NB4 (cell line): ENCODE data around the gene PRR35.

ENCODE experiments used
- DNase-seq: peaks from one replicate; pipeline ENCODE4 v3.0.0; 2010; ENCODE audit warnings: low read depth
- H3K4me3 ChIP-seq: one replicate; pipeline ENCODE4 v1.5.1; 2011; ENCODE audit warnings: mild to moderate bottlenecking, low read depth, low read length, moderate library complexity
- CTCF ChIP-seq: IDR thresholded peaks from one replicate; pipeline ENCODE4 v1.5.1; 2012; ENCODE audit warnings: low read depth, low read length
- MAX ChIP-seq: IDR thresholded peaks from 2 replicates; pipeline ENCODE4 v1.6.1; 2011; ENCODE audit warnings: low read depth, low read length
- MYC ChIP-seq: IDR thresholded peaks from 2 replicates; pipeline ENCODE4 v1.6.1; 2011; ENCODE audit warnings: low read depth, low read length
- POLR2A ChIP-seq: IDR thresholded peaks from 2 replicates; pipeline ENCODE4 v1.6.1; 2011; ENCODE audit warnings: mild to moderate bottlenecking; ENCODE audit not compliant: insufficient read length; ENCODE audit errors: extremely low read depth

Gene PRR35

GRCh38 chr16:560204-560700 is at the start of gene PRR35:
PRR35 (plus strand) TSS chr16:560394; CDS start chr16:563295, 2,901 bp downstream.
- H3K4me3 ChIP-seq = no peak within 1 kb of the TSS
- TF ChIP-seq MAX = no peak
- TF ChIP-seq MYC = no peak
- TF ChIP-seq CTCF = no peak
- TF ChIP-seq POLR2A = no peak
- no peak for DNase-seq

GRCh38 chr16:512802-513201 is 47.4 kb upstream of the PRR35 start:
- TF ChIP-seq POLR2A = no peak
- no peak for TF ChIP-seq MAX
- no peak for TF ChIP-seq MYC
- TF ChIP-seq CTCF = no peak
- no peak for DNase-seq
- H3K4me3 ChIP-seq = no peak overlapping the region

- H3K4me3 ChIP-seq = no peak overlapping the region
- TF ChIP-seq MAX = no peak
- TF ChIP-seq POLR2A = no peak
- TF ChIP-seq MYC = no peak
- TF ChIP-seq CTCF = no peak
Measured at GRCh38 chr16:513950-514349, 46.2 kb upstream of the PRR35 start.

GRCh38 chr16:515175-515938 is 44.8 kb upstream of the PRR35 start:
- no peak for TF ChIP-seq MYC
- TF ChIP-seq CTCF = no peak
- no peak for TF ChIP-seq MAX
- no peak for TF ChIP-seq POLR2A
- H3K4me3 ChIP-seq = no peak overlapping the region
- DNase-seq = no peak

More at GRCh38 chr16:513950-514349, 46.2 kb upstream of the PRR35 start:
- no peak for DNase-seq

GRCh38 chr16:515939-516226 is 44.3 kb upstream of the PRR35 start:
- TF ChIP-seq POLR2A (no peak), MYC (no peak), MAX (no peak), CTCF (no peak)
- no peak overlapping the region for H3K4me3 ChIP-seq
- DNase-seq = no peak
